Measurements from ENCODE around the gene MTARC2. TPM values are rescaled to one million over a fixed set of nuclear protein-coding genes. Genes with fewer than 3 reads are reported as not detected.

MTARC2 gene
- total and polyA plus RNA-seq, 10 of the 15 experiments (the other 5 are each of a cell fraction or from before 2014, with no cell fraction given): 1.9 to 5.5 (median 3.3) TPM

DNA sequence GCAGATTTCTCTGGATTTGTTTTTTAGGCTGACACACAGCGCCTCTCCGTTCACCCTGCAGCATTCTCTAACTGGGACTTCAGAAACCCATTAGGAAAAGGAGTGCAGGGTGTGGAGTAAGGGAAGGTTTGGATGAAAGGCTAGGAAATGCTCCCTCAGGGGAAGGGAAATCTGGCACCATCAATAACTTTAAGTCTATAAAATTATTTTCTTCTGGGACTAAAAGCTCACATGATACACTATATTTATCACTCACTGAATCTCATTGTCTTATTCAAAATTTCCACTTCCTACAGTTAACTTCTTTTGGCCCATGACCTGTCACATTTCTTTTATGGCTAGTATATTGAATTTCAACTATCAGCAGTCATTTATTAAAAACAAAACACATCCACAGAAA is 85.3 kb downstream of the MTARC2 start:
- ChIA-PET RAD21 (ENCODE audit: unreplicated experiment) (no interaction called here), POLR2A (no interaction called here), CTCF (no interaction called here), SMC1A (ENCODE audit: uncharacterized antibody, unreplicated experiment) (no interaction called here)
- Histone ChIP-seq H3K4me3 (no peak overlapping the region), H3K9me3 (replicated peaks; ENCODE audit: control insufficient read depth, insufficient read depth, low read length) (no peaks in the 10 kb centered on the region), H3K27me3 (replicated peaks in 1 of 2; ENCODE audit: control insufficient read depth in 2 of 2, insufficient read depth in 2 of 2, low read length in 1 of 2) (no peaks in the 10 kb centered on the region), H4K20me1 (ENCODE audit: control insufficient read depth, insufficient read depth) (no peaks in the 10 kb centered on the region), H3K4me2 (ENCODE audit: control insufficient read depth, insufficient read depth) (no peak overlapping the region), H3K4me1 (ENCODE audit: control insufficient read depth, insufficient read depth, low read length) (no peaks in the 10 kb centered on the region), H3K27ac (ENCODE audit: control insufficient read depth, insufficient read depth) (no peak overlapping the region), H3K79me2 (ENCODE audit: control insufficient read depth, insufficient read depth, low read length) (no peaks in the 10 kb centered on the region), H3K9ac (ENCODE audit: control insufficient read depth, insufficient read depth, low read length) (no peak overlapping the region), H3K36me3 (ENCODE audit: control insufficient read depth in 2 of 2, insufficient read depth in 2 of 2, low read length in 1 of 2) (no peaks in the 10 kb centered on the region), H2AFZ (ENCODE audit: control insufficient read depth, low read depth, low read length) (no peak overlapping the region)
- ATAC-seq (no peak), DNase-seq (ENCODE audit: low read depth, low spot score) (no peak), FAIRE-seq (no peak)
- in situ Hi-C loops (cut with MboI): no loop called here
- intact Hi-C loops (cut with micrococcal nuclease; ENCODE audit: unreplicated experiment): no loop called here
- BruUV-seq (replicated peaks): no TSS peak
- TF ChIP-seq ZNF687 (IDR thresholded peaks at IDR 0.05) (no peak), NR2C1 (IDR thresholded peaks at IDR 0.05) (no peak)
- 35% methylated on average over 2 of the region's 2 CpGs for WGBS (ENCODE audit: insufficient coverage, insufficient replicate concordance, low lambda C conversion rate, missing lambda C conversion rate)

Other genes with a start within 250 kb of the MTARC2 start
- not detected in 2 replicates for gene MARK1, start 220.2 kb upstream of the MTARC2 start, total RNA-seq (2014; rRNA removed)
- 0.05 TPM in 1 of 2 replicates, not detected in the other for gene MARK1, start 220.2 kb upstream of the MTARC2 start, total RNA-seq (2014; rRNA removed; fragmentation: Illumina TruSeq; extraction: Trizol)
- gene MARK1, start 220.2 kb upstream of the MTARC2 start, total RNA-seq (2021): 0.10 TPM in 1 of 2 replicates, not detected in the other
- gene MARK1, start 220.2 kb upstream of the MTARC2 start, polyA plus RNA-seq (2011; rRNA removed): 0.16 and 0.67 TPM in 2 replicates
- gene MARK1, start 220.2 kb upstream of the MTARC2 start, polyA plus RNA-seq (2014; fragmentation: Illumina TruSeq; extraction: Trizol): not detected in 2 replicates
- gene MARK1, start 220.2 kb upstream of the MTARC2 start, polyA plus RNA-seq (2014; fragmentation: Nextera tagmentation; extraction: Ambion mirVana): under 1 TPM in 1 of 2 experiments, not detected in 1; 0.02 TPM
- gene MARK1, start 220.2 kb upstream of the MTARC2 start, polyA plus RNA-seq (2014; rRNA removed): 0.04 TPM in 1 of 2 replicates, not detected in the other
- under 1 TPM in 1 of 2 experiments, not detected in 1; 0.14 TPM for gene MARK1, start 220.2 kb upstream of the MTARC2 start, polyA plus RNA-seq (2016; fragmentation: Nextera tagmentation; extraction: Ambion mirVana)
- 4.0 and 5.2 TPM in 2 replicates for gene C1orf115, start 58.0 kb upstream of the MTARC2 start, total RNA-seq (2014; rRNA removed)
- gene C1orf115, start 58.0 kb upstream of the MTARC2 start, total RNA-seq (2014; rRNA removed; fragmentation: Illumina TruSeq; extraction: Trizol): 4.8 and 5.3 TPM in 2 replicates
- gene C1orf115, start 58.0 kb upstream of the MTARC2 start, total RNA-seq (2021): 4.6 and 5.0 TPM in 2 replicates
- gene C1orf115, start 58.0 kb upstream of the MTARC2 start, polyA plus RNA-seq (2011; rRNA removed): 1.0 and 1.3 TPM in 2 replicates
- gene C1orf115, start 58.0 kb upstream of the MTARC2 start, polyA plus RNA-seq (2014; fragmentation: Illumina TruSeq; extraction: Trizol): 5.0 and 6.6 TPM in 2 replicates
- gene C1orf115, start 58.0 kb upstream of the MTARC2 start, polyA plus RNA-seq (2014; fragmentation: Nextera tagmentation; extraction: Ambion mirVana): under 1 TPM; 0.52 to 0.95 TPM
- 4.3 and 4.4 TPM in 2 replicates for gene C1orf115, start 58.0 kb upstream of the MTARC2 start, polyA plus RNA-seq (2014; rRNA removed)
- 1 to 10 TPM; 3.8 to 4.2 TPM for gene C1orf115, start 58.0 kb upstream of the MTARC2 start, polyA plus RNA-seq (2016; fragmentation: Nextera tagmentation; extraction: Ambion mirVana)
- gene MTARC1, start 38.6 kb downstream of the MTARC2 start, total RNA-seq (2014; rRNA removed): 0.23 and 0.27 TPM in 2 replicates
- gene MTARC1, start 38.6 kb downstream of the MTARC2 start, total RNA-seq (2014; rRNA removed; fragmentation: Illumina TruSeq; extraction: Trizol): 0.69 and 0.85 TPM in 2 replicates
- 0.72 TPM in 2 replicates for gene MTARC1, start 38.6 kb downstream of the MTARC2 start, total RNA-seq (2021)
- 0.31 and 0.55 TPM in 2 replicates for gene MTARC1, start 38.6 kb downstream of the MTARC2 start, polyA plus RNA-seq (2011; rRNA removed)
- gene MTARC1, start 38.6 kb downstream of the MTARC2 start, polyA plus RNA-seq (2014; fragmentation: Illumina TruSeq; extraction: Trizol): 0.47 and 1.0 TPM in 2 replicates
- gene MTARC1, start 38.6 kb downstream of the MTARC2 start, polyA plus RNA-seq (2014; fragmentation: Nextera tagmentation; extraction: Ambion mirVana): under 1 TPM; 0.26 to 0.31 TPM
- 0.49 and 1.1 TPM in 2 replicates for gene MTARC1, start 38.6 kb downstream of the MTARC2 start, polyA plus RNA-seq (2014; rRNA removed)
- gene MTARC1, start 38.6 kb downstream of the MTARC2 start, polyA plus RNA-seq (2016; fragmentation: Nextera tagmentation; extraction: Ambion mirVana): 1 to 10 TPM in 1 of 2 experiments, under 1 TPM in 1; 0.67 to 1.5 TPM
- 1.4 and 1.5 TPM in 2 replicates for gene HLX, start 131.1 kb downstream of the MTARC2 start, total RNA-seq (2014; rRNA removed)
- 0.74 and 1.7 TPM in 2 replicates for gene HLX, start 131.1 kb downstream of the MTARC2 start, total RNA-seq (2014; rRNA removed; fragmentation: Illumina TruSeq; extraction: Trizol)
- gene HLX, start 131.1 kb downstream of the MTARC2 start, total RNA-seq (2021): 2.3 and 3.0 TPM in 2 replicates
- gene HLX, start 131.1 kb downstream of the MTARC2 start, polyA plus RNA-seq (2011; rRNA removed): 0.07 and 0.16 TPM in 2 replicates
- 0.21 and 0.81 TPM in 2 replicates for gene HLX, start 131.1 kb downstream of the MTARC2 start, polyA plus RNA-seq (2014; fragmentation: Illumina TruSeq; extraction: Trizol)
- under 1 TPM; 0.11 to 0.22 TPM for gene HLX, start 131.1 kb downstream of the MTARC2 start, polyA plus RNA-seq (2014; fragmentation: Nextera tagmentation; extraction: Ambion mirVana)
- gene HLX, start 131.1 kb downstream of the MTARC2 start, polyA plus RNA-seq (2014; rRNA removed): 1.4 and 2.1 TPM in 2 replicates
- gene HLX, start 131.1 kb downstream of the MTARC2 start, polyA plus RNA-seq (2016; fragmentation: Nextera tagmentation; extraction: Ambion mirVana): 1 to 10 TPM in 1 of 2 experiments, under 1 TPM in 1; 0.84 to 1.4 TPM

Data from GM12878 (cell line).